ENCODE data around the gene KL. TPM values are rescaled to one million over a fixed set of nuclear protein-coding genes. Genes with fewer than 3 reads are reported as not detected.

Gene KL
- total and polyA plus RNA-seq, 12 donors, result 0.24 to 2.8 (median 0.78) TPM

GRCh38 chr13:33090755-33091414 is 74.7 kb downstream of the KL start:
- Histone ChIP-seq H3K4me1 (replicated peaks in 1 of 2) (peaks cover 0 to 8% of the 10 kb centered on the region in 2 donors), H3K36me3 (replicated peaks in 1 of 2) (no peaks in the 10 kb centered on the region), H3K4me3 (no peak overlapping the region), H3K27me3 (no peaks in the 10 kb centered on the region), H3K27ac (peak overlapping the region in 1 of 5 donors; percentile 0), H3K9me3 (replicated peaks in 1 of 3) (no peaks in the 10 kb centered on the region)
- WGBS, 4 donors, result 42 to 45% (median 44%) methylated on average over 4 of the region's 4 CpGs
- intact Hi-C loops (cut with DNase I), result no loop called here
- DNase-seq, result no peak
- TF ChIP-seq POLR2A (IDR thresholded peaks at IDR 0.05) (no peak), CTCF (IDR thresholded peaks at IDR 0.05) (no peak)

DNA sequence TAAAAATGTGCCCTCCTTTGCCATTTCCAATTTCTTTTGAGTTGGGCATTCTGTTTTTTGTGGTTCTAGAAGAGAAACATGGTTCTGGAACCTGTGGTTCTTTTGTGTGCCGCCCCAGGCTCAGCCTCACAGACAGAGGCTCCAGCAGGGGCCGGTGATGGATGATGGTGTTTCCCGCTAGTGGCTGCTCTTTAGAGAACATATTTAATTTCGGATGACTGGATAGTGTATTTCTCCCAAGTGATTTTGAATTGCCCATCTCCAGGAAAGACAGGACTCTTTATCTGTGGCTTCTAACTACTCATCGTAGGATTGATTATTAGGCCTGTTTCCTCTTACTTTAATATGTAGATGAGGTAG is 75.2 kb downstream of the KL start:
- Histone ChIP-seq H3K9me3 (replicated peaks in 1 of 3) (no peaks in the 10 kb centered on the region), H3K27me3 (no peaks in the 10 kb centered on the region)
- TF ChIP-seq POLR2A (IDR thresholded peaks at IDR 0.05), result no peak
- no peak for TF ChIP-seq CTCF (IDR thresholded peaks at IDR 0.05)

DNA sequence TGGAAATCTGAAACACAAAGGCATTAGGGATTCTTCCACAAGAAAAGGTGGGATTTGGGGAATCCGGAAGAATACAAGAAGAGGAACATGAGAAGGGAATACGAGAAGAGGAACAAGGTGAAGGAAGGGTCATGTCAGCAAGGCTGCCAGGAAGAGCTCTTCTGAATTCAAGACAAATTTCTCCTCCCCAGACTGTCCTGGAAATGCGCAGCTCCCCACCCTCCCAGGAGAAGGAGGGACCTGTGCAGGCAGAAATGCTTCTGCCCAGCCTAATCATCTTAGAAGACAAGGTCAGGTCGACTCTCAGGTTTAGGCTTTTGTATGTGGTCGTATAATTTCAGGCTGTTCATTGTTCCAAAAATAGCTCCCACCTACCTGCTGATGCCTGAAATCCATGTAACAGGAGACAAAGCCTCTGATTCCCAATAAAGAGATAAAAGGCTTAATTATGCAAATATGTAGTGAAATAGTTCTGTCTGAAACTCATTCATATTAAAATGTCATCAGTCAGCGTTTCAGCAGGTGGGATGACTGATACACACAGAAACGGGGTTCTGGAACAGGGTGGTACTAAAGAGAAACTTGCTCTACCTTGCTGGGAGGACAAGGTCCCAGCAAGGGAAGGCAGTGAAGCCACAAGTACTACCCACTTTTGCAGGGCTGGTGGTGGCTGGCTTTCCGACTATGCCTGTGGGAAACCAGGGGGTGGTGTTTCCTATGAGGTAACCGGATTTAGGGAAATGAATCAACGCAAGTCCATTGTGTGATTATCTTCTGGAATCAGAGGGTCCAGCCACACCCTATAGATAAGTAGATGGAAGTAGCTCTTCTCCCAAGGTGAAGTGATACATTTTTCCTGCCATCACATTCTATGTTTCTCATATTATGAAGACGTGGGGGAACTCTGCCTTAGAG is 76.1 kb downstream of the KL start:
- H3K27ac ChIP-seq, result no peak overlapping the region
- H3K36me3 ChIP-seq (replicated peaks in 1 of 2), result no peaks in the 10 kb centered on the region
- TF ChIP-seq CTCF (IDR thresholded peaks at IDR 0.05), result no peak
- TF ChIP-seq POLR2A (IDR thresholded peaks at IDR 0.05), result no peak
- H3K4me3 ChIP-seq, result no peak overlapping the region
- 76 to 79% (median 77%) methylated on average over 11 of the region's 11 CpGs for WGBS, 4 donors
- no peak for DNase-seq
- intact Hi-C loops (cut with DNase I), result no loop called here
- H3K27me3 ChIP-seq, result no peaks in the 10 kb centered on the region
- peaks cover 0 to 8% of the 10 kb centered on the region in 2 donors for H3K4me1 ChIP-seq (replicated peaks in 1 of 2)
- H3K9me3 ChIP-seq (replicated peaks in 1 of 3), result no peaks in the 10 kb centered on the region

More for the DNA sequence above, 75.2 kb downstream of the KL start:
- Histone ChIP-seq H3K4me3 (no peak overlapping the region), H3K27ac (peak overlapping the region in 1 of 5 donors; percentile 0), H3K4me1 (replicated peaks in 1 of 2) (peaks cover 0 to 8% of the 10 kb centered on the region in 2 donors), H3K36me3 (replicated peaks in 1 of 2) (no peaks in the 10 kb centered on the region)
- no peak for DNase-seq
- 74 to 92% (median 89%) methylated on average over 5 of the region's 5 CpGs for WGBS, 4 donors
- intact Hi-C loops (cut with DNase I), result no loop called here

- Histone ChIP-seq H3K4me3 (no peak overlapping the region), H3K36me3 (replicated peaks in 1 of 2) (no peaks in the 10 kb centered on the region), H3K4me1 (replicated peaks in 1 of 2) (no peaks in the 10 kb centered on the region), H3K27me3 (no peaks in the 10 kb centered on the region), H3K9me3 (replicated peaks in 1 of 3) (no peaks in the 10 kb centered on the region), H3K27ac (no peak overlapping the region)
- 94 to 100% (median 97%) methylated on average over 2 of the region's 2 CpGs for WGBS, 4 donors
- DNase-seq, result no peak
- intact Hi-C loops (cut with DNase I), result no loop called here
- TF ChIP-seq POLR2A (IDR thresholded peaks at IDR 0.05) (no peak), CTCF (IDR thresholded peaks at IDR 0.05) (no peak)
Measured at GRCh38 chr13:33096886-33097605, 80.8 kb downstream of the KL start.

All from adrenal gland (tissue), 12 donors.